ENCODE data around the gene OR6C68.

DNA sequence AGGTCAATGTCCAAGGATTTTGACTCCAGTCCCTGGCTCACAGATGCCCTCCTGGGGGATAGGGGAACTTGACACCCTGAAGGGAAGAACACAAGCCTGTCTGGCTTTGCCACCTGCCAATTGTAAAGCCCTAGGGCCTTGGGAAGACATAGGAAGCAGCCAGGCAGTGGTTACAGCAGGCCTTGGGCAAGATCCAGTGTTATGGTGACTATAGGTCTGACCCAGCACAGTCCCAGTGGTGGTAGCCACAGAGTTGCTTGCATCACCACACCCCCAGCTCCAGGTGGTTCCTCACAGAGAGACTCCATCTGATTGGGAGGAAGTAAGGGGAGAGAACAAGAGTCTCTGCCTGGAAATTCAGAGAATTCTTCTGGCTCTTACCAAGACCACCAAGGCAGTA, 24.2 kb downstream of the OR6C68 start:
- TF ChIP-seq, protein P1, sequence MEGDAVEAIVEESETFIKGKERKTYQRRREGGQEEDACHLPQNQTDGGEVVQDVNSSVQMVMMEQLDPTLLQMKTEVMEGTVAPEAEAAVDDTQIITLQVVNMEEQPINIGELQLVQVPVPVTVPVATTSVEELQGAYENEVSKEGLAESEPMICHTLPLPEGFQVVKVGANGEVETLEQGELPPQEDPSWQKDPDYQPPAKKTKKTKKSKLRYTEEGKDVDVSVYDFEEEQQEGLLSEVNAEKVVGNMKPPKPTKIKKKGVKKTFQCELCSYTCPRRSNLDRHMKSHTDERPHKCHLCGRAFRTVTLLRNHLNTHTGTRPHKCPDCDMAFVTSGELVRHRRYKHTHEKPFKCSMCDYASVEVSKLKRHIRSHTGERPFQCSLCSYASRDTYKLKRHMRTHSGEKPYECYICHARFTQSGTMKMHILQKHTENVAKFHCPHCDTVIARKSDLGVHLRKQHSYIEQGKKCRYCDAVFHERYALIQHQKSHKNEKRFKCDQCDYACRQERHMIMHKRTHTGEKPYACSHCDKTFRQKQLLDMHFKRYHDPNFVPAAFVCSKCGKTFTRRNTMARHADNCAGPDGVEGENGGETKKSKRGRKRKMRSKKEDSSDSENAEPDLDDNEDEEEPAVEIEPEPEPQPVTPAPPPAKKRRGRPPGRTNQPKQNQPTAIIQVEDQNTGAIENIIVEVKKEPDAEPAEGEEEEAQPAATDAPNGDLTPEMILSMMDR (IDR thresholded peaks at IDR 0.05): no peak
- no peak for TF ChIP-seq POLR2A (IDR thresholded peaks at IDR 0.05)
